Loucy (cell line): ENCODE data around the gene ZNF555.

ENCODE experiments used
- H2AFZ ChIP-seq: fragments of 200-600 bp; sonication (generic); 2 replicates; pipeline ENCODE4 v1.6.0; 2016; ENCODE audit warnings: antibody characterized with exemption, mild to moderate bottlenecking, low read length, moderate library complexity
- H3F3A ChIP-seq: fragments of 200-600 bp; 2 replicates; pipeline ENCODE4 v1.6.0; 2016; ENCODE audit warnings: antibody characterized with exemption, low read depth, mild to moderate bottlenecking
- H3K27me3 ChIP-seq: fragments of 200-600 bp; sonication (generic); 2 replicates; pipeline ENCODE4 v1.6.1; 2014; ENCODE audit warnings: low read length, mild to moderate bottlenecking; ENCODE audit not compliant: insufficient read depth, poor library complexity, severe bottlenecking
- H3K36me3 ChIP-seq: fragments of 200-600 bp; sonication (generic); 2 replicates; pipeline ENCODE4 v1.6.1; 2016; ENCODE audit warnings: low read length; ENCODE audit not compliant: insufficient read depth
- H3K4me1 ChIP-seq: fragments of 200-600 bp; sonication (generic); 2 replicates; pipeline ENCODE4 v1.5.1; 2014; ENCODE audit warnings: low read length, mild to moderate bottlenecking; ENCODE audit not compliant: insufficient read depth, poor library complexity, severe bottlenecking
- H3K4me2 ChIP-seq: fragments of 200-600 bp; sonication (generic); 2 replicates; pipeline ENCODE4 v1.6.0; 2014; ENCODE audit warnings: antibody characterized with exemption, low read length, low read depth, mild to moderate bottlenecking; ENCODE audit not compliant: poor library complexity, severe bottlenecking
- H3K4me3 ChIP-seq: fragments of 200-600 bp; sonication (generic); 2 replicates; pipeline ENCODE4 v1.5.1; 2014; ENCODE audit warnings: low read length, mild to moderate bottlenecking, mixed read lengths; ENCODE audit not compliant: poor library complexity, severe bottlenecking
- H3K79me2 ChIP-seq: fragments of 200-600 bp; sonication (generic); 2 replicates; pipeline ENCODE4 v1.6.1; 2014; ENCODE audit warnings: low read length; ENCODE audit not compliant: insufficient read depth
- H3K9ac ChIP-seq: fragments of 200-600 bp; sonication (generic); 2 replicates; pipeline ENCODE4 v1.6.0; 2014; ENCODE audit warnings: mild to moderate bottlenecking, low read depth, low read length, moderate library complexity; ENCODE audit not compliant: poor library complexity, severe bottlenecking
- H3K9me2 ChIP-seq: fragments of 200-600 bp; sonication (generic); replicated peaks from 2 replicates; pipeline ENCODE4 v1.6.1; 2016; ENCODE audit warnings: low read depth, low read length, mixed read lengths
- H3K9me3 ChIP-seq: fragments of 200-600 bp; sonication (generic); 2 replicates; pipeline ENCODE4 v1.6.1; 2014; ENCODE audit warnings: mild to moderate bottlenecking, antibody characterized with exemption, low read length, low read depth; ENCODE audit not compliant: insufficient read depth
- H4K20me1 ChIP-seq: fragments of 200-600 bp; sonication (generic); 2 replicates; pipeline ENCODE4 v1.6.0; 2014; ENCODE audit warnings: antibody characterized with exemption, low read length, mild to moderate bottlenecking; ENCODE audit not compliant: insufficient read depth, poor library complexity, severe bottlenecking
- EZH2phosphoT487 ChIP-seq: fragments of 200-600 bp; IDR thresholded peaks from 2 replicates; pipeline ENCODE4 v1.6.1; 2018; ENCODE audit warnings: antibody characterized with exemption, mild to moderate bottlenecking, moderate library complexity, borderline replicate concordance
- TF ChIP-seq, protein P1 (sequence below): fragments of 200-600 bp; sonication (generic); conservative IDR thresholded peaks from 2 replicates; pipeline ENCODE4 v1.5.1; 2014; ENCODE audit warnings: mild to moderate bottlenecking, antibody characterized with exemption, low read length

The ZNF555 gene

DNA sequence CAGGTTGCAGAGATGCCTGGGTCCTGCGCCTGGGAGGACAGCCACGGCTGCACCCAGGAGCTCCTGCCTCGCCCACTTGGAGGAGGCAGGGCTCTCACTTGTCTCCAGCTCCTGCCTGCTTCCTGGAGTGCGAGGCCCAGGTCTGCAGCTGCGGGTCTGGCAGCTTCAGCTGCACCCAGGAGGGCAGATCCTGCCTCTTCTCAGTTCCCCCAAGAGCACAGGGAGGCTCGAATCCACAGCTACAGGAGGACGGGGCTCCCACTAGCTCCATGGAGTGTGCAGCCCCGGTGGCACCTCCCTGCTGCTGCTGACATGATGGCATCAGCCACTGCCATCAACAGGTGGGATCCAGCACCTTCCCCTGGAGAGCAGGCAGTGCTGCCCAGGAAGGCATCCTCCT lies 17.1 kb upstream of the ZNF555 start:
- Histone ChIP-seq H3K9ac (no peak overlapping the region), H3K4me2 (no peak overlapping the region), H2AFZ (no peak overlapping the region), H3K36me3 (no peaks in the 10 kb centered on the region), H3K4me3 (no peak overlapping the region), H3K4me1 (no peaks in the 10 kb centered on the region), H3K9me2 (no peaks in the 10 kb centered on the region), H3K9me3 (no peaks in the 10 kb centered on the region), H3K79me2 (no peaks in the 10 kb centered on the region; the same call in 1 of the 2 replicates), H3K27me3 (no peaks in the 10 kb centered on the region), H4K20me1 (no peaks in the 10 kb centered on the region), H3F3A (no peaks in the 10 kb centered on the region)
- TF ChIP-seq, protein P1, sequence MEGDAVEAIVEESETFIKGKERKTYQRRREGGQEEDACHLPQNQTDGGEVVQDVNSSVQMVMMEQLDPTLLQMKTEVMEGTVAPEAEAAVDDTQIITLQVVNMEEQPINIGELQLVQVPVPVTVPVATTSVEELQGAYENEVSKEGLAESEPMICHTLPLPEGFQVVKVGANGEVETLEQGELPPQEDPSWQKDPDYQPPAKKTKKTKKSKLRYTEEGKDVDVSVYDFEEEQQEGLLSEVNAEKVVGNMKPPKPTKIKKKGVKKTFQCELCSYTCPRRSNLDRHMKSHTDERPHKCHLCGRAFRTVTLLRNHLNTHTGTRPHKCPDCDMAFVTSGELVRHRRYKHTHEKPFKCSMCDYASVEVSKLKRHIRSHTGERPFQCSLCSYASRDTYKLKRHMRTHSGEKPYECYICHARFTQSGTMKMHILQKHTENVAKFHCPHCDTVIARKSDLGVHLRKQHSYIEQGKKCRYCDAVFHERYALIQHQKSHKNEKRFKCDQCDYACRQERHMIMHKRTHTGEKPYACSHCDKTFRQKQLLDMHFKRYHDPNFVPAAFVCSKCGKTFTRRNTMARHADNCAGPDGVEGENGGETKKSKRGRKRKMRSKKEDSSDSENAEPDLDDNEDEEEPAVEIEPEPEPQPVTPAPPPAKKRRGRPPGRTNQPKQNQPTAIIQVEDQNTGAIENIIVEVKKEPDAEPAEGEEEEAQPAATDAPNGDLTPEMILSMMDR: no peak
- TF ChIP-seq EZH2phosphoT487: no peak

DNA sequence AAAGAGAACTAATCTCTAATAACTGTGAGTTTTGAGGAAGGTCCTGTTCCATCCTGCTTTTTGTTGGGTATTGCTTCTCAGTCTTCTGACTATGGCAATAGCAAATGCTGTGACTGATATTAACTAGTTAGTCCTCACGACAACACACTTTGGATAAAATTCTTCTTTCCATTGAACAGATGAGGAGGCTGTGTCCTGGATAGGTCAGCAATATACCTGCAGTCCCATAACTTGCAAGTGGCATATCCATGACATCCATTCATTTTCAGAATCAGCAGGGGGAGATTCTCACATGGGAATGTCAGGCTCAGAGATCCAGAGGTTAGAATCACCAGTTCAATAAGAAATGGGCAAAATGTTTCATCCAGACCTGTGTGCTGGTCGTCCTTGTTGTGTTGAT lies 14.3 kb upstream of the ZNF555 start:
- no peak overlapping the region for H3K9ac ChIP-seq
- H4K20me1 ChIP-seq: no peaks in the 10 kb centered on the region
- no peaks in the 10 kb centered on the region for H3F3A ChIP-seq
- H3K4me2 ChIP-seq: no peak overlapping the region
- H3K4me3 ChIP-seq: no peak overlapping the region
- no peaks in the 10 kb centered on the region for H3K27me3 ChIP-seq
- no peaks in the 10 kb centered on the region for H3K9me2 ChIP-seq
- H3K79me2 ChIP-seq: no peaks in the 10 kb centered on the region
- H3K4me1 ChIP-seq: no peaks in the 10 kb centered on the region
- no peaks in the 10 kb centered on the region for H3K9me3 ChIP-seq
- H3K36me3 ChIP-seq: no peaks in the 10 kb centered on the region
- TF ChIP-seq EZH2phosphoT487: no peak
- TF ChIP-seq, protein P1: no peak
- no peak overlapping the region for H2AFZ ChIP-seq

DNA sequence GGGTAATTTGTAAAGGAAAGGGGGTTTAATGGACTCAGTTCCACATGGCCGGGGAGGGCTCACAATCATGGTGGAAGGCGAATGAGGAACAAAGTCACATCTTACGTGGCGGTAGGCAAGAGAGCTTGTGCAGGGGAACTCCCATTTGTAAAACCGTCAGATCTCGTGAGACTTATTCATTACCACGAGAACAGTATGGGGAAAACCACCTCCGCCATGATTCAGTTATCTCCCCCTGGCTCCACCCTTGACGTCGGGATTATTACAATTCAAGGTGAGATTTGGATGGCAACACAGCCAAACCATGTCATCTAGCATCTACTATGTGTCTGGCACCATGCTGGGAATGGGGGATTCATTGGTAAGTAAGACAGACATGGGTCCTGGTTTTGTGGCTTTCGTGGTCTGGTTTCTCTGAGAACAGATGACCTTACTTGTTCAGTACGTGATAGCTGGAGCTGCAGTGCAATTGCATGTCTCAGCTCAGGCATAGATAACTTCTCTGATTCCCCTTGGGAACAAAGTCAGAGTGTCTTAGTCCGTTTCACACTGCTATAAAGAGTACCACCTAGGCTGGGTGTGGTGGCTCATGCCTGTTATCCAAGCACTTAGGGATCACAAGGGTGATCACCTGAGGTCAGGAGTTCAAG lies 13.3 kb upstream of the ZNF555 start:
- H3F3A ChIP-seq: no peaks in the 10 kb centered on the region
- H3K4me3 ChIP-seq: no peak overlapping the region
- no peaks in the 10 kb centered on the region for H3K36me3 ChIP-seq
- H2AFZ ChIP-seq: no peak overlapping the region
- no peaks in the 10 kb centered on the region for H3K27me3 ChIP-seq
- no peaks in the 10 kb centered on the region for H4K20me1 ChIP-seq
- no peaks in the 10 kb centered on the region for H3K9me3 ChIP-seq
- H3K4me1 ChIP-seq: no peaks in the 10 kb centered on the region
- no peak overlapping the region for H3K9ac ChIP-seq
- H3K4me2 ChIP-seq: no peak overlapping the region
- no peaks in the 10 kb centered on the region for H3K79me2 ChIP-seq
- TF ChIP-seq, protein P1: no peak
- no peak for TF ChIP-seq EZH2phosphoT487
- no peaks in the 10 kb centered on the region for H3K9me2 ChIP-seq
